GM18505 (cell line): ENCODE data around the gene MMP24.

Experiments used
- ATAC-seq: cut with Tn5 transposase; IDR thresholded peaks from one replicate; pipeline ENCODE4 v1.9.1; 2021; ENCODE audit not compliant: unreplicated experiment
- POLR2A ChIP-seq: IDR thresholded peaks from 4 replicates; pipeline ENCODE4 v1.6.1; 2011; ENCODE audit warnings: borderline replicate concordance; ENCODE audit not compliant: insufficient read depth, insufficient read length; ENCODE audit errors: extremely low read depth

The MMP24 gene

DNA sequence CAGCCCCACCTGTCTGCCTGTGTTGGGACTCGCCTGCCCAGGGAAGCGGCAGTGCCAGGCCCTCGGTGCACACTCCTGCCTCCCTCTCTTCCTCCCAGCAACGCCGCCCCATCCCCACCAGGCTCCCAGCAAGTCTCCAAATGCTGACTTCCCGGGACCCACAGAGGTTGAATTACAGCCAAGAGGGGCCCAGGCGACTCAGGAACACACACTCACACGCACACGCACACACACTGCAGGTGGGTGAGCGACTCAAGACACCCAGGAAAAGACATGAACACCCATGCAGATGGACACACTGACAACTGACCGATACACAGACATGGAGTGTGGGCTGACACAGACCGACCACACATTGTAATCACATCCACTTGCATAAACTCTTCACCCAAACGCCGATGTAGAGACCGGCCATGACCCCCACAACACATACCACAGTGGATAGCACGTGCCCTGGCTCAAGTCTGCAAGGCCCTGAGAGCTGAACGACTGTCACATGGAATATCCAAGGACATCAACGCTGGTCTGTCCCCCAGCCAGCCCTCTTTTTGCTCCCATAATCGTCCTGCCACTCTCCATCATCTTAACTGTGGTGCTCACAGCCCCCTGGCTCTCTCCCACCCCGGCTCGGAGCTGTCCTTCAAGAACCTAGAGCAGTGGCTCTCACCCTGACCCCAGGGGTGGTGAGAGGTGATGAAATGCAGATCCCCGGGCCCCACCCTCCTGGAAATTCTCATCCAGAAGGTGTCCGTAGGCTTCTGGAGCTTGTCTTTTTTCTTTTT lies 66.2 kb downstream of the MMP24 start:
- TF ChIP-seq POLR2A = no peak
- no peak for ATAC-seq

DNA sequence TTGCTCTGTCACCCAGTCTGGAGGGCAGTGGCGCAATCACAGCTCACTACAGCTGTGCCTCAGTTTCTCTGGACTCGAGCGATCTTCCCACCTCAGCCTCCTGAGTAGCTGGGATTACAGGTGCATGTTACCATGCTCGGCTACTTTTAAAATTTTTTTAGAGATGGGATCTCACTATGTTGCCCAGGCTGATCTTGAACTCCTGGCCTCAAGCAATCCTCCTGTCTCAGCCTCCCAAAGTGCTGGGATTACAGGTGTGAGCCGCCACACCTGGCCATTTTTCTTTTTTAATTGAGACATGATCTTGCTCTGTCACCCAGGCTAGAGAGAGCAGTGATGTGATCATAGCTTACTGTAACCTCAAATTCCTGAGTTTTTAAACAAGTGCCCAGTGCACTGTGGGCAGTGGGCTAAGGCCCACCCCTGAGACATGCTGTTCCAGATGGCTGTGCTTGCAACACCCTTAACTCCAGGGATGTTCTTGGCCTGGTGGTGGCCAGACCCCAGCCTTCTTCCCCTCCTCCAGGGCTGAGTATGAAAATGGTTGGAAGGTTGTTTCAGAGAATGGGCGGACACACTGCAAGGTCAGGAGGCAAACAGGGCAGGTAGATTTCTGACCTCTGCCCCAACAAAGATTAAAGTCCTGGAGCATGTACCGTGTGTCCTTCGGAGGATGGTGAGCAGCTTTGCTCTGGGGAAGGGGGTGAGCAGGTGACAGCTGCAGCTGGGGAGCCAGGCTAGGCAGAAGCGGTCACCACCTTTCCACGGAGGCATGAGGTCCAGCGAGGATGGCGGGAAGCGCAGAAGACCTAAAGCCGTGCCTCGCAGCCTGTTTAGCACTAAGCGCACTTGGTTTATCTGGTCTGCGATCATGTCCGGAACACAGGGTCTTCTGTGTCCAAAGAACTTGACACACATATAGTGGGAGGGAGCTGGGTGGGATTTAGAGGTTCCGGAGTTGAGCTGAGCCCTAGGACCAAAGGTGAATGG lies 67.1 kb downstream of the MMP24 start:
- no peak for TF ChIP-seq POLR2A
- no peak for ATAC-seq

DNA sequence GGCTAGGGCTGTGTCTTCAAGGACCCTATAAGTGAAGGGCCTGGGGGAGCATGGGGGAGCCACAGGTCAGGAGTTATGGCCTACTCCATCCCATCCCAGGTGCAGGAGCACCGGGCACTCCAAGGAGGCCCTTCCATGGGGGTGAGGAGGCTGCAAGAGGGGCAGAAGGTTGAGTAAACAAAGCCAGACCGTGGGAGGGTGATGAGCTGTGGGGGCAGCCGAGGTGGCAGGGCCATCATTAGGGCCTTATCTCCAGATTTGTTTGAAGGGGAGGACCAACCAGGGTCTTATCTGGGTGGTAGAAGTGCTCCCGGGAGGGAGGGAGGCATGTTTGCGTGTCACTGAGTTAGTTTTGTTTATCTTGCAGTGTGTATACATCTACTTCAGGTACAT lies 67.8 kb downstream of the MMP24 start:
- TF ChIP-seq POLR2A = no peak
- ATAC-seq = no peak

DNA sequence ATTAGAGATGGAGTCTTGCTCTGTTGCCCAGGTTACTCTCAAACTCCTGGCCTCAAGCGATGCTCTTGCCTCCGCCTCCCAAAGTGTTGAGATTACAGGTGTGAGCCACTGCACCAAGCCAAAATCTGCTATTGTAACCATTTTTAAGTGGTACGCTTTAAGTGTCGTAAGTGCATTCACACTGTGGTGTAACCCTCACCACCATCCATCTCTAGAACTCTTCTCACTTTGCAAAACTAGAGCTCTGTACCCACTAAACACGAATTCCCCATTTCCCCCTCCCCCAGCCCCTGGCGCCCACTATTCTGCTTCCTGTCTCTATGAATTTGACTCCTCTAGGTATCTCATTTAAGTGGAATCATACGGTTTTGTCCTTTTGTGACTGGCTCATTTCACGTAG lies 68.6 kb downstream of the MMP24 start:
- no peak for ATAC-seq
- no peak for TF ChIP-seq POLR2A

DNA sequence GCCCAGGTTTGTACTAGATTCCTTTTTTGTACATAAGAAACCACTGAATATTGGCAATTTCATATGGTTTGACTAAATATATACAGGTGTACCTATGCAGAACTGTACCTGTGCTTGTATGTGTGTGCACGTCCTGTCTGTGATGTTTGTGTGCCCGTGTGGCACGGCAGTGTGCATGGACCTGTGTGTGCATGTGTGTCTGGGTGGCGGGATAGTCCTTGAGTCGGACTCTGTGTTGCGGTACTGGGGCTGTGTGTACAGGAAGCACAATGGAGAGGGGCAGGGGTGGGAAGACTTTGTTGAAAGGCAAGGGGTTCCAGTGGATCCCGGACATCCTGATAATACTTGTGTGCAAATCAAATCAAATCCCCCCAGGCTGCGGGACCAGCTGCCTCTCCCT lies 69.2 kb downstream of the MMP24 start:
- no peak for ATAC-seq
- TF ChIP-seq POLR2A = no peak

DNA sequence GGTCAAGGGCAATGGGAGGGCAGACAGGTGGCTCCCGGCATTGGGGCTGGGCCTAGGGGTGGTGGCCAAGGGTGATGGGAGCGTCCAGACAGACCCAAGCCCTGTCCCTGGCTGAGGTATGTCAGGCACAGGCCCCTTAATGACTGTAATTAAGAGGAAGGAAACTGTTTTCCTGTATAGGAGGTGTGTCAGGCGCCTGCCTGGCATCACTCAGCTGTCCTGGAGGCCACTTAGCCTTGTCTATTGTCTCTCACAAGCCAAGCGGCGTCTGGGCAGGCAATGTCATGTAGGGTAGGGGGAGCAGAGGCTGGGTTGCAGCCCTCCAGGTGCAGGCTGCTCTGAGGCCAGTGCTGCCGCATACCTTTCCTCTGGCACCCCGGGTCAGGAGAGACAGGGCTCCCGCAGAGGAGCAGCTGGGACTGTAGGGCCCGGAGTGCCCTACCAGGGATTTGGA lies 69.6 kb downstream of the MMP24 start:
- no peak for ATAC-seq
- TF ChIP-seq POLR2A = no peak

DNA sequence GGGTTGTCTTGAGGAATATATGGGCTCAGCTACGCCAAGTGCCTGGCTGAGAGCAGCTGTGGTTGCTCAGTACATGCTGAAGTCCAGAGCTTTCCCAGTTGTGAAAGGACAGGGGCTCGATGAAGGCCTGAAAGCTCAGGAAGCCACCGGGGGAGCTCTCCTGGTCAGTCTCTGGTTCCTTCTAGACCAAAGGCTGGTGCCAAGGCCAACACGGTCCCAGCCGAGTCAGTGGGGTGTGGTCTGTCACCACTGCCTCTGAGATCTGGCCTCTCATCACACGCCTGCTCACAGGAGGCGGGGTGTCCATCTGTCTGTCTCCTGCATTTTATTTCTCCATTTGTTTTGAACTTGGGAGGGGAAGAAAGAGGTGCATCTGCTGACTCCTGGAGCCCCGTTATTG lies 70.7 kb downstream of the MMP24 start:
- no peak for ATAC-seq
- no peak for TF ChIP-seq POLR2A

DNA sequence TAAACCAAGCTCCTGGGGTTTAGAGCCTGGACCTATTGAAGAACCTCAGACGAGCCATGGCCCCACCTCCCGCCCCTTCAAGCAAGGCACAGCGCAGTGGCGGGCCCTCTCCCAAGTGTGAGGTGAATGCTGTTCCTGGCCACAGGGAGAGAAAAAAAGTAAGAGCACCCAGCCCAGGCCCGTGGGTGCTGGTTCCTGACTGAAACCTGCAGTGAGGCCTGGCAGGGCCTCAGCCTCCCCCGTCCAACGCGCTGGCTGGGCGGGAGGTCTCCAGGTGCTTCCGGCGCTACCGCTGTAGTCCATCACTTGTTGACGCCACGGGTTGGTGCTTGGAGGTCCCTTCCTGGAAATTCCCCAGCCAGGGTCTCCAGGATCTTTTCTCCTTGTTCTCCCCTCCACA lies 71.2 kb downstream of the MMP24 start:
- TF ChIP-seq POLR2A = no peak
- ATAC-seq = no peak

DNA sequence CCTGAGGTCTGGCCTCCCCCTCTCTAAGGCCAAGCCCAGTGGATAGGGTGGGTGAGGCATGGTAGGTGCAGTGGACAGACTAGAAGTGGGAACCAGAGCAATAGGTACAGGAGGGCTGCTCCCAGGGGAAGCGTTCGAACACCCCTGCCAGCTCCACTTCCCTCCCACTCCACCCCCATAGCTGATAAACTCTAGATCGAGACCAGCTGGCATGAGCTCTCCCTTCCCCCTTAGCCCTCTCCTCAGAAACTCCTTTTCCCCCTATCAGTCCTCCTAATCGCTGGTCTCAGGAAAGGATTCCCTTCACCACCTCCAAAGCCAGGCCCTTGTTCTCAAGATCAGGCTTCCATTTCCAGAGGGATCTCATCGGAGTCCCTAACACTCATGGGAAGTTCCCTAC lies 71.8 kb downstream of the MMP24 start:
- ATAC-seq = no peak
- no peak for TF ChIP-seq POLR2A

DNA sequence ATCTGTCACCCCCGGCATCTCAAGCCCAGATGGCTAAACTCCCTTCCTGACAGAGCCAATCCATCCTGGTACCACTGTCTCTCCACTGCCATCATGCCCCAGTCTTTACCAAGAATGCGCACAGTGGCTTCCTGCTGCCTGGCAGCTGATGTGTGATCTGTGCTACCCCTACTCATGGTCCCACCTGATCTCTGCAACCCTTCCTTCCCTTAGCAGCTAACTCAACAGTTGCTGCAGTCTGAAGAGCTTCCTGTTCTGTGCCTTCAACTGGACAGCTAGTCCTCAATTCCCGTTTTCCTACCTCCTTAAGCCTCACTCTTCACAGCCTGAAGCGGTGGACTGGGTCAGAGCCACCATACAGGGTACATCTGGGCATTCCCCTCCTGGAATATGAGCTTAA lies 73.3 kb downstream of the MMP24 start:
- no peak for TF ChIP-seq POLR2A
- no peak for ATAC-seq

DNA sequence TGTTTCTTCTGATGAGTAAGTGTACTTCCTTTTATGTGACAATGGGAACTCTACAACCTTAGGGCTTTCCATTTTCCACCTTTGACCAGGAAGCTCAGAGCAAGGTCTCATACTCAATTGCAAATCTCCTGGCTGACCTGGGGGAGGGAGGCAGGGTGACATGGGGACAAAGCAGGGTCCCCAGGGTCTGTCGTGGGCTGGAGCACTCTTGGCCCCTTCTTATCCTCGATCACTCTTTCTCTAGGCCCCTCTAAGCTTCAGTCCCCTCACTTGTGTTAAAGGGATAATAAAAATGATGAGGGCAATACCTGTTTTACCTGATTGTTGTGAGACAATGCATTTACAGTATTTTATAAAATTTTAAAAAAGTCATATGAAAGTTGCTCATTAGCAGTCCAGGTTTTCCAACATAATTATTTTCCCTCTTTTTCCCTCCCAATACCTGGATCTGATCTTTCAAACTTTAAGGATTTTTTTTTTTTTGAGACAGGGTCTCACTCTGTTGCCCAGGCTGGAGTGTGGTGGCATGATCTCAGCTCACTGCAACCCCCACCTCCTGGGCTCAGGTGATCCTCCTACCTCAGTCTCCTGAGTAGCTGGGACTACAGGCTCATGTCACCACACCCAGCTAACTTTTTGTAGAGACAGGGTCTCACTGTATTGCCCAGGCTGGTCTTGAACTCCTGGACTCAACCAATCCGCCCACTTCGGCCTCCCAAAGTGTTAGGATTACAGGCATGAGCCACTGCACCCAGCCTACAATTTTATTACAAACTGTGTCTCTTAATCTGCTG lies 74.2 kb downstream of the MMP24 start:
- TF ChIP-seq POLR2A = no peak
- ATAC-seq = no peak

DNA sequence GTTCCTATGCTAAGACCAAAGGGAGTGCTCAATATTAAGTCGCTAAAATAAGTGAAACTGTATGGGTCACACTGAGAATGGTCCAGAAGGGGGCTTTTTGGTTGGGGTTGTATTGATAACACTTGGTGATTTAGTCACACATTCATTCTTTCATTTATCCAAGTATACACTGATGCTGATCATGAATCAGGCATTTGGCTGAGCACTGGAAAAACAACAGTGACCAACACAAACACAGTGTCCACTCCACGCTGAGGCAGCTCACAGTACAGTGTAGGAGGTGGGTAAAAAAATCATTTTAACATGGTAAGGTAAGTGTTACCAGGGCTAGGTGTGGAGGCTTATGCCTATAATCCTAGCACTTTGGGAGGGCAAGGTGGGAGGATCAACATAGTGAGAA lies 74.9 kb downstream of the MMP24 start:
- TF ChIP-seq POLR2A = no peak
- no peak for ATAC-seq
